NCI-H69 (cell line): ENCODE data around the gene MYOC.
"Not testable (repeated sequence)": the region's sequence is repeated elsewhere in the genome, so short reads cannot be mapped to it uniquely, and the experiment has no call there.

Source experiments
- DNase-seq: peaks from one replicate; lab custom pipeline; 2025; lab: John Stamatoyannopoulos, UW

Gene MYOC

DNA sequence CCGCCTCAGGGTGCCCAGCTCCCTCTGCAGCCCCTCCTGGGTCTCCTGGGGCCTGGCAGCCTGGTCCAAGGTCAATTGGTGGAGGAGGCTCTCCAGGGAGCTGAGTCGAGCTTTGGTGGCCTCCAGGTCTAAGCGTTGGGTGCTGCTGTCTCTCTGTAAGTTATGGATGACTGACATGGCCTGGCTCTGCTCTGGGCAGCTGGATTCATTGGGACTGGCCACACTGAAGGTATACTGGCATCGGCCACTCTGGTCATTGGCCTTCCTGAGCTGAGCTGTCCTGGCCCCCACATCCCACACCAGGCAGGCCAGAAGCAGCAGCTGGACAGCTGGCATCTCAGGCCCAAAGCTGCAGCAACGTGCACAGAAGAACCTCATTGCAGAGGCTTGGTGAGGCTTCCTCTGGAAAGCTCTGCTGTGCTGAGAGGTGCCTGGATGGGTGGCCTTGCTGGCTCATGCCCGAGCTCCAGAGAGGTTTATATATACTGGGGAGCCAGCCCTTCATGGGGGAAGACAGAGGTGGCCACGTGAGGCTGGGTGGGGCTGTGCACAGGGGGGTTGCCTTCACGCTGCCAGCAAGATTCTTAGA is at the start of gene MYOC:
Gene MYOC, minus strand, starts transcription at position 455 of the 589 bp plus-strand sequence. Its CDS starts 77 bp downstream, at position 378.
- DNase-seq: no peak

DNA sequence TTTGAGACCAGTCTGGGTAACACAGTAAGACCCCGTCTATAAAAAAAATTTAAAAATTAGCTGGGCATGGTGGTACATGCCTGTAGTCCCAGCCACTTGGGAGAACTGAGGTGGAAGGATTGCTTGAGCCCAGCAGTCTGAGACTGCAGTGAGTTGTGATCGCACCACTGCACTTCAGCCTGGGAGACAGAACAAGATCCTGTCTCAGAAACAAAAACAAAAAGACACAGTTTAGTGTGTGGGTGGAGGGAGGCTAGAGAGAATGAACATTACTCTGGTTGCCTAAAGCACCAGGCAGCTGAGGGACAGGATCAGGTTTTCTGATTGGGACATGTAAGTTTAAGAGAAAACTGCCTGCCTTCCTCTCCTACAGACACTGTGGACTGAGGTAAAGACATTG is 47.0 kb upstream of the MYOC start:
- no peak for DNase-seq

DNA sequence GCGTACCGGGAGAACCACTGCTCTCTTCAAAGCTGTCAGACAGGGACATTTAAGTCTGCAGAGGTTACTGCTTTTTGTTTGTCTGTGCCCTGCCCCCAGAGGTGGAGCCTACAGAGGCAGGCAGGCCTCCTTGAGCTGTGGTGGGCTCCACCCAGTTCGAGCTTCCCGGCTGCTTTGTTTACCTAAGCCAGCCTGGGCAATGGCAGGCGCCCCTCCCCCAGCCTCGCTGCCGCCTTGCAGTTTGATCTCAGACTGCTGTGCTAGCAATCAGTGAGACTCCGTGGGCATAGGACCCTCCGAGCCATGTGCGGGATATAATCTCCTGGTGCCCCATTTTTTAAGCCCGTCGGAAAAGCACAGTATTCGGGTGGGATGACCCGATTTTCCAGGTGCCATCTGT is 43.3 kb upstream of the MYOC start:
- not testable (repeated sequence) for DNase-seq

DNA sequence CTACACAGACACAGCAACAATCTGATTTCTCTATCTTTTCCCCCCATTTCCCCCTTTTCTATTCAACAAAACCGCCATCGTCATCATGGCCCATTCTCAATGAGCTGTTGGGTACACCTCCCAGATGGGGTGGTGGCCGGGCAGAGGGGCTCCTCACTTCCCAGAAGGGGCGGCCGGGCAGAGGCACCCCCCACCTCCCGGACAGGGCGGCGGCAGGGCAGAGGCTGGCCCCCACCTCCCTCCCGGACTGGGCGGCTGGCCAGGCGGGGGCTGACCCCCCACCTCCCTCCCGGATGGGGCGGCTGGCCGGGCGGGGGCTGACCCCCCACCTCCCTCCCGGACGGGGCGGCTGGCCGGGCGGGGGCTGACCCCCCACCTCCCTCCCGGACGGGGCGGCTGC is 41.1 kb upstream of the MYOC start:
- DNase-seq: not testable (repeated sequence)

- no peak for DNase-seq
These were observed 31.4 kb upstream of the MYOC start for GRCh38 chr1:171683870-171684269.

DNA sequence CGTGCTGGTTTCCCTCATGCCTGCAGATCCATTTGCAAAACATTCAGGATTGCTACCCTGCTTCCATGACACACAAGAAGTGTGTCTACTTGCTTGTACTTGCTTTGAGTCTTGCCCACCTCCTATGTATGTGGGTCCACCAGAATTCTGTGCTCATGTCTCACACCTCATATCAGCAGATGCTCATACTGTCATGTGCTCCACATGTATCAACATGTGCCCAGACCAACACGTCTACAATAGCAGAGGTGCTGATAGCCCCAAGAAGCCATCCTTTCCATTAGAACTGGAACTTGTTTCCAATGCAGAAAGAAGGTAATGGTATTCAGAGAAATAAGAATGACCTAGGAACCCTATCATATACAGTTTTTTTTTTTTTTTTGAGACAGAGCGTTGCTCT is 27.9 kb upstream of the MYOC start:
- DNase-seq: no peak

- no peak for DNase-seq
These were observed 24.3 kb upstream of the MYOC start for GRCh38 chr1:171676823-171677222.

DNA sequence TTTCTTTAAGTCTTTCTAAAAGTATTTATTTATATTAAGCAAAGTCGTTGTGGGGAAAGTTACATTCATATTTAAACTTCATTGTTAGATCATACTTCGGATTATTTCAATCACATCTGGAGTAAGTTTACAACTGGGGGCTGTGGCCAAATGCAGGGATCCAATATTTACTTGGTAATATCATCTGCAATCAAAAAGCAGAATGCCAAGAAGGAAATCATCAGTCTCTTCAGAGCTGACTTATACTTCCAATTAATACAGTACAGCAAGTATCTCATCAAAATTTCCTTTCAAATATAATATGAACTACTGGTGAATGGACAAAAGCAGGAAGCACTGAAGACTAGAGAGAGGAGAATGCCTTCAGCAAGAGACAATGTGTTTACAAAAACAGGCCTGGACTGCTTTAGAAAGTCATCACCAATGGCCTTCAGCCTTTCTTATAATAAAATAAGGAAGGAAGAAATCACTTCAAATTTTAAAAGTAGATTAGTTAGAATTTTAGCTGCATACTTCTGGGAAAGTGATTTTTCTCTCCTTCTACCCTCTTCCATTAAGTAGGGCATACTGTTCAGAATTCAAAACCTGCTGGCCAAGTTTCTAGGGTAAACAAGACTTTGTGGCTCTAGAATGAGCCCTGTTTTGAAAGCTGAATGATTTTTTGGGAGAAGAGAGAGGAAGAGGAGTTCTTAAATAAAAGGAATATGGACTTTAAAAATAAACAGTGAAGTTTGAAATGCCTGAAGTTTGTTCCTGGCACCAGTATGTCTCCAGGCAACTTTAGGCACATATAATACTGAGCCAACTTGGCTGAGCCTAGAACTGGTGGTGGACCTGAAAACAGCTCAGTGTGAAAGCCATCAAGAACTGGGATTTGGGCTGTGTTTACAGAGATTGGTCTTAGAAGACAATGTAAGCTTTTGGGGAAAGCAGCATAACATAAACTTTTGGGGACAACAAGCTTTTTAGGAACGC is 22.2 kb upstream of the MYOC start:
- no peak for DNase-seq

- DNase-seq: no peak
These were observed 18.3 kb upstream of the MYOC start for GRCh38 chr1:171670739-171671138.

- no peak for DNase-seq
These were observed 15.9 kb upstream of the MYOC start for GRCh38 chr1:171668372-171668771.

DNA sequence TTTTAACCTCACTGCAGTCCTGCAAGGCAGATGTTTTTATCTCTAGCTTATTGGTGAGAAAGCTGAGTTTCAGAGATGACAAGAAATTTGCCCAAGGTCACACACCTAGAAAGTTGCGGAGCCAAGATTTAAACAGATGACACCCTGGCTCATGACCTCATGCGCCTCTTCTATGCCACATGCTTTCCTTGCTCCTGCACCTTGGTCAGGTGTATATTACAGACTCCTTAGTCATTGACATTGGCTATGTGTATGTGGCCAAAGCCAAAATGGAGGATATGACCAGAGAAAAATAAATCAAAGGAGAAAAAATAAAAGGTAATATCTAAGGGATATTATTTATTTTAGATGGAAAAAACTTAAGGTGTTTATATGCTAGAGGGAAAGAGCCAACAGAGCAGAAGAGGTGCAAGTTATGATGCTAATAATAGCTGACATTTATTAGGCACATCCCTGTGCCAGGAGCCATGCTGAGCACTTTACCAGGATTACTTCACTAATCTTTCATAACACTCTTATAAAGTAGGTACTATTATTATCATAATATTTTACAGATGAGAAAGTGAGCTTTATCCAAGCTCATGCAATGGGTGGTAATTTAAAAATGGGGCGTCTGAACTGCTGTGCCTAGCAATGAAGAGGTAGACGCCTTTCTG is 13.8 kb upstream of the MYOC start:
- no peak for DNase-seq

- DNase-seq: no peak
These were observed 12.5 kb upstream of the MYOC start for GRCh38 chr1:171664976-171665375.

GRCh38 chr1:171663854-171664575 is 11.5 kb upstream of the MYOC start:
- DNase-seq: no peak

DNA sequence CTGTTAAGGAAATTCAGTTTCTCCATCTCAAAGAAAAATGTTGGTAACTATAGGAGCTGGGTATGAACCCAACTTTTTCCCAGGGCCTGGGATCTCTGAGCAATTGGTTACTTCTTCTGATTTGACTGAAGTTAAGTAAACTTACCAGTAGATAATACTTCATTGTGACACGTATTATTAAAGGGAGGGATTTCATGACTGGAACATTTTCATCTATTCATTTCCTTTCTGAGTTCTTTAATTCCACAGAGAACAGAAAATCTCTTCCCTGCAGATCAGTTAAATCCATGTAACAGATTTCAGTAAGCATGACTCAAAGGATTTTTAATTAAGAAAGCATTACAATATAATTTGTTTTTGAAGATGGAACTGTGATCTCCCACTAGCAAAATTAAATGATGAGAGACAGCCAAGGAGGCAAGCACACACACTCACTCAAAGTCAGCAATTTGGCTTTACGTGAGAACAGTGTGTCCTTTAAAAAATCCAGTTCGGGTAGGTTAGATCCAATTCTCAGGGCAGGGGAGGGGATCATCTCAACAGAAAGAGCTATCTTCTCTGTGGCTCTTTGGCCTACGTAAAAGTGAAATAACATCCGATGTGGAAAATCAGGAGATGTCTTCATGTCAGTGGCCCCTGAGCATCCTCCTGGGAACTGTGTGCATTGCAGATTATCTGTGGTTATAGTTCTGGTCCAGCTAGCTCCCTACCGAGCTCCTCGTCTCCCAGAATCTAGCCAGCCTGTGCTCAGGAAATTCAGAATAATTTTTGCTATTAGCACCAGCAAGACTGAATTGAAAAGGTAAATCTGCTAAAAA is 10.8 kb upstream of the MYOC start:
- no peak for DNase-seq

DNA sequence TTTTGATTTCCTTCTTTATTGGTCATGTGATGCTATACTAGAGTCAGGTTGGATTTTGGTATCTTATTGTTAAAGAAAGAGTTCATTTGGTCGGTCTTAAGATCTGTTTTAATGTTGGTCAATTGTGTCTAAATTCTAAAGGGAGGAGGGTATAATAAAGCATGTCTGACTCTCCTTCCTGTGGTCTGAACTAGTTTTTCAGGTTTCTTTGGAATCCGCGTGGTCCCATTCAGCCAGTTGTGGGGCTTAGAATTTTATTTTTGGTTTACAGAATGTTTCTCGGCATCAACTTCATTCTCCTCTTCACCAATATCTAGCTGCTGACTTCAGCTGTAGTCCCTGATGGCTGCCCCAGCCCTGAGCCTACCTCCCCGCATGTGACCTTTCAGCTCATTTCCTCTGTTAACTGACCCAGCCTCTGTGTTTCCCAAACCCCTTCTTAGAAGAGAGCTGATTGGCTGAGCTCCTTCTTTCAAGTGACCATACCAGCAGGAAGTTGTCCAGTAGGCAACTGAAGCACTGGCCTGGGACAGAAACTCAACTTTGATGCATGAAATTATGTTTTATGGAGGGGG is 8.7 kb upstream of the MYOC start:
- no peak for DNase-seq

- not testable (repeated sequence) for DNase-seq
These were observed 3.7 kb upstream of the MYOC start for GRCh38 chr1:171656206-171656605.

GRCh38 chr1:171655746-171656116 is 3.2 kb upstream of the MYOC start:
- DNase-seq: no peak

DNA sequence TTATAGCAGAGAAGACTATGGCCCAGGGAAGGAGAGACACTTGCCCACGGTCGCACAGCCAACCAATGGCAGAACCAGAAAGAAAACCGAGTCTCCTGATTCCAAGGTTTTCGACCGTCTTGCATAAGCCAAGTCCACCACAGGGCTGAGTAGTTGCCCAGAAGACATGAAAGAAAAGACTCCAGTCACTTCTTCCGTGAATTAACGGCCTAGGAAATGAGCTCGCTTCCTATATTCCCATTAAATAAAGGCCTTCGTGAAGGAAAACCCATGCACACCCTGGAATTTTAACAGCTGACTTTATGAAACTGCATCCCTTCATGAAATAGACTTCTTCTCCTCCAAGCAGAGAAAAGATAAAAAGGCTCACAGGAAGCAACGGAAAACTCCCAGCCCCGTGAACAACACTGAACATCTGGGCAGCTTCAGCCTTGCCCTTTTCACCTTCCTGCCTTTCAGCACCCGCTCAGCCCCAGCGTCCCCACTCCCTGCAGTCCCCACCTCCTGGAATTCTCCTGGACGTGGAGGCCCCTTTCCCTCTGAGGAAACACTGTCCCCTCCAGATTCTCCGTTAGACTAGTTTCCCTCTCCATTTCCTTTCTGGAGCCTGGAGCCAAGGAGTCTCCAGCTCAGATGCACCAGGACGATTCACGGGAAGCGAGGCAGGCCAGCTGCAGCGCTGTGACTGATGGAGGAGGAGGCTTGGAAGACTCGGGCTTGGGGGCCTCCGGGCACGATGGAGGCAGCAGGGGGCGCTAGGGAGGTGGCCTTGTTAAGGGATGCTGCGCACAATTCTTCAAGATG is 2.7 kb upstream of the MYOC start:
- peak; percentile 74 for DNase-seq

- no peak for DNase-seq
These were observed 1.9 kb upstream of the MYOC start for GRCh38 chr1:171654201-171654941.
